LHCN-M2 (cell line): ENCODE measurements around the gene PDS5B. TPM values are rescaled to one million over a fixed set of nuclear protein-coding genes. Genes with fewer than 3 reads are reported as not detected.
A peak's percentile ranks its signal among the peaks of the same experiment; 100 is the strongest.
"Not testable (repeated sequence)": the region's sequence is repeated elsewhere in the genome, so short reads cannot be mapped to it uniquely, and the experiment has no call there.

Experiments used
- DNase-seq: peaks from one replicate; pipeline ENCODE4 v3.0.0-alpha.2; 2012; ENCODE audit warnings: low read depth
- total RNA-seq: library from RNA; depleted of rRNA; stranded (reverse); fragments of >200 nt; gene quantifications from 2 replicates; pipeline ENCODE4 v1.2.3, GENCODE V29; 2014

PDS5B gene
- total RNA-seq, 1 experiment from 2014 or later = 19.9 TPM

DNA sequence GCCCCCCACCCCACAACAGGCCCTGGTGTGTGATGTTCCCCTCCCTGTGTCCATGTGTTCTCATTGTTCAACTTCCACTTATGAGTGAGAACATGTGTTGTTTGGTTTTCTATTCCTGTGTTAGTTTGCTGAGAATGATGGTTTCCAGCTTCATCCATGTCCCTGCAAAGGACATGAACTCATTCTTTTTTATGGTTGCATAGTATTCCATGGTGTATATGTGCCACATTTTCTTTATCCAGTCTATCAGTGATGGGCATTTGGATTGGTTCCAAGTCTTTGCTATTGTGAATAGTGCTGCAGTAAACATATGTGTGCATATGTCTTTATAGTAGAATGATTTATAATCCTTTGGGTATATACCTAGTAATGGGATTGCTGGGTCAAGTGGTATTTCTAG is 142.8 kb downstream of the PDS5B start:
- DNase-seq = not testable (repeated sequence)

GRCh38 chr13:32731074-32731473 is 144.8 kb downstream of the PDS5B start:
- no peak for DNase-seq

GRCh38 chr13:32731576-32731975 is 145.3 kb downstream of the PDS5B start:
- DNase-seq = peak; percentile 42

GRCh38 chr13:32733690-32734089 is 147.4 kb downstream of the PDS5B start:
- no peak for DNase-seq

DNA sequence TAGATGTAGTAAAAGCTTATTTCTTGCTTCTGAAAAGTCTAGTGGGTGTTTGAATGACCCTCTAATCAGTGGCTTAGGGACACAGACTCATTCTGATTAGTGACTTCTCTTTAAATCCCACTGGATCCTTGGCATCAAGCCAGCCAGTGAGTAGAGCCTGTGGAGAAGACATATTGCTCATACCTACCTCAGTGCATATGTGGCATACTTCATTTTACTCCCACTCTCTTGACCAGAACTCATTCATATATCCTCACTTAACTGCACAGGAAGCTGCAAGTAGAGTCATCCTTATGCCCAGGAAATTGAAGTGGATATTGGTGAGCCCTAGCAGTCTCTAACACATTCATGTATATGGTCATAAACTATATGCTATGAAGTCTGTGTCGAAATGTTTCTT is 148.3 kb downstream of the PDS5B start:
- DNase-seq = peak; percentile 68

GRCh38 chr13:32735859-32736258 is 149.6 kb downstream of the PDS5B start:
- DNase-seq = no peak

- no peak for DNase-seq
Observed at GRCh38 chr13:32736648-32737047, 150.4 kb downstream of the PDS5B start.

DNA sequence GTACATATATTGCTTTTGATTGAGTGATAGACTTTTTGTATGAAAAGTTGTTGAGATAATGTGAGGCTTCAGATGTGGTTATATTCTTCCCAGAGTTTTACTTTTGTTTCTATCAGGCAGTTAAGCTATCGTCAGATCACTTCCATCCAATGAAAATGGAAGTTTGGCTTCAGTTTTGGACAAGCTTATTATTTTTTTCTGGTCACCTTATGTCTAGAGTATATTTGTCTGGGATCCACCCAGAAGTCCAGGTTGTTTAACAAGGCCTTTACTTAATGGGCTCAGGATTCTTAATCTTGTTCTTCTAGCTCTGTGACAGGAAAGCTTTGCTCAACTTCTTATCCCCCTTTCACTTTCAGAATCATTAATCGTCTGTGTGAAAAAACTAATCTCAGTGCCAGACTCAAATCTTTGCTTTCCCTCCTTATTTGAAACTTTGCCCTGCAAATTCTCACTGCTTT is 150.9 kb downstream of the PDS5B start:
- DNase-seq = peak; percentile 20

DNA sequence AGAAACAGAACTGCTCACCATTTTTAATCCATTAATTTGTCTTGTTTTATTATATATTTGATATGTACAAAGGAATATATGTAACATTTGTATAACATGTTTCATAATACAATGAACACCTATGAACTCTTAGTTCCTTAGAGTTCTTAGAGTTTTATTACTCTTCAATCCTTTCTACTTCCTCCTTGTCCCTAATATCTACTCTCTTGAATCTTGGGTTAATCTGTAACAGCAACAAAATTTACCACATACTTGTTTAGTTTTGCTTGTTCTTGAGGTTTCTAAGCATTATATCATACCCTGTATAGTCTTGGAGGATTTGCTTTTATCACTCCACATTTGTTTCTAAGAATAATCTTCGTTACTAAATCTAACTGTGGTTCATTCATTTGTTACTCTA is 151.4 kb downstream of the PDS5B start:
- no peak for DNase-seq

GRCh38 chr13:32745509-32745908 is 159.3 kb downstream of the PDS5B start:
- no peak for DNase-seq

DNA sequence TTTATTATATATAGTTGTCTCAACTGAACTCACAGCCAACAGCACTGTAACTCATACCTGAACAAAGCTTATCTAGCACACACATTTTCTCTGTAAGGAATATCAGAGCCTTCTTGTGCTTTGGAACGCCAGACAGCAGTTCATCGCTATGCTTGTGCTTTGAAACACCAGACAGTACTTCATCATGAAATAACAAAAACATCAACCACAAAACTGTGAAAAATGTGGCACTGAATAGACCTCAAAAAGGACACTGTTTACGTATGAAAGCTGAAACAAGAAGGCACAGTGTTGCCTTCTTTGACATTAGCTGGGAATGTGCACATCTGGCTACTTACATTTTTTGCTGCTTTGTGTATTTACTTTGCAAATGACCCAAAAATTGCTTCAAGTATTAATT is 160.2 kb downstream of the PDS5B start:
- peak; percentile 57 for DNase-seq

- no peak for DNase-seq
Observed at GRCh38 chr13:32748305-32748704, 162.1 kb downstream of the PDS5B start.

- no peak for DNase-seq
Observed at GRCh38 chr13:32751340-32751739, 165.1 kb downstream of the PDS5B start.

DNA sequence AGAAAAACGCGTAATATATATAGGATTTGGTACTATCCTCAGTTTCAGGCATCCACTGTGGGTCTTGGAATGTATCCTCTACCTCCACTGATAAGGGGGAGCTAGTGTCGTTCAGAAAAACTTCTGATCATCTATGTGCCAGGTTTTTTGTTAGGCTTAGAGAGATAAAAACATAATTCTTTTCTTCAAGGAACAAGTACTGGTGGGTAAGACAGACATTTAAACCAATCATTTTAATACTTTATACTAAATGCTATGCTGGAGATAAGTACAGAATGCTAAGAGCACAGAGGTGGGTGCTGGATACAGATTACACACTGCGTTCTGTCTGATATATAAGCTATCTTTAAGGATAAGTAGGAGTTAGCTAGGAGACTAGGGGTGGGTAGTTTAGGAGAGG is 166.1 kb downstream of the PDS5B start:
- DNase-seq = no peak

DNA sequence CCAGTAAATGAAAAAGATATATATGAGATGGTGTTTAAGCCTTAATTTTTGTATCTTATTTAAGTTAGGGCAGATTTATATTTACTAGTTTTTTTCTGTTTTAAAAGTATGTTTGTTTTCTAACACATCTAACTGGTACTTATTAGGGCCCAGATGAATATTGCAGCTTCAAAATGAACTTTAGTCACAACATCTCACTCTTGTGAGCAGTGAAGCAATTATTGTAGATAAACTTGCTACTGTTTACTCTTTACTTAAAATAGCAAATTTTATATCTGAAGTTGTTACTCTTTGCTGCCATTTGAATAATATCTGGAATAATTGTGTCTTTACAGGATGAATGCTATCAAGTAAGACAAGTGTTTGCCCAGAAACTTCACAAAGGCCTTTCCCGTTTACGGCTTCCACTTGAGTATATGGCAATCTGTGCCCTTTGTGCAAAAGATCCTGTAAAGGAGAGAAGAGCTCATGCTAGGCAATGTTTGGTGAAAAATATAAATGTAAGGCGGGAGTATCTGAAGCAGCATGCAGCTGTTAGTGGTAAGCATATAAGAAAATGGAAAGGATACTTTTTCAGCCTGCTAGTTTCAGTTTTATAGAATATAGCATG is 166.8 kb downstream of the PDS5B start:
- no peak for DNase-seq

- no peak for DNase-seq
Observed at GRCh38 chr13:32754179-32754578, 167.9 kb downstream of the PDS5B start.

DNA sequence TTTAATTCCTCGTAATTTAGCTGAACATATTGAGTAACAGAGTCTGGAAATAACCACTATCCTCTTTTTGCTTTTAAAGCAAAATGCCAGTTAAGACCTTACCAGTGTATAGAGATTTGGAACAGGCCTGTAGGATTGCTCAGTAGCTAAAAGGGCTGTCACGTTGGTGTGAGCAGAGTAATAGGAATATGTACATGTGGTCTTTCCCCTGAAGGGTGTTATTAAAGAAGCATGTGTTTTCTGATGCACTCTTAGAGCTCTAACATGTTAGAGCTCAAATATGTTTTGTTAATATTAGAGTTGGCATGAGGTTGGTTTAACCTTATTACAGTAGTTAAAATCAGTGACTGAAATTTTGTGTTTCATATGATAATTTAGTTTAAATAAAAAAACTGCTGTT is 172.9 kb downstream of the PDS5B start:
- no peak for DNase-seq

- DNase-seq = no peak
Observed at GRCh38 chr13:32761472-32761871, 175.2 kb downstream of the PDS5B start.

DNA sequence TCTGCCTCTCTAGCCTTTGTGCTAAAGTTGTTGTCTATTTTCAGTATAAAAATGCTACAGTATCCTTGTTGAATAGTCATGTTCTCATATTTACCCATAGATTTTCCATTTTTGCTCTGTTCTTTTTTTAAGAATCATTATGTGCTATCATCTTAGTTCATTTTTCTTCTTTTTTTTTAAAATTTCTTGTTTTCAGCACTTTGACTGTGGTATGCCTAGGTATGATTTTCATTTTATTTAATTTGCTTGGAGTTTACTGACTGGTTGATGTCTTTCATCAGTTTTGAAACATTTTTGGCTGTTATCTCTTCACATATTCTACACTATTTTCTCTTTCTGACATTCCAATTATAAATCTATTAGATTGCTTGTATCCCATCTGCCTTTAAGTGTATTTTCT is 192.9 kb downstream of the PDS5B start:
- no peak for DNase-seq

DNA sequence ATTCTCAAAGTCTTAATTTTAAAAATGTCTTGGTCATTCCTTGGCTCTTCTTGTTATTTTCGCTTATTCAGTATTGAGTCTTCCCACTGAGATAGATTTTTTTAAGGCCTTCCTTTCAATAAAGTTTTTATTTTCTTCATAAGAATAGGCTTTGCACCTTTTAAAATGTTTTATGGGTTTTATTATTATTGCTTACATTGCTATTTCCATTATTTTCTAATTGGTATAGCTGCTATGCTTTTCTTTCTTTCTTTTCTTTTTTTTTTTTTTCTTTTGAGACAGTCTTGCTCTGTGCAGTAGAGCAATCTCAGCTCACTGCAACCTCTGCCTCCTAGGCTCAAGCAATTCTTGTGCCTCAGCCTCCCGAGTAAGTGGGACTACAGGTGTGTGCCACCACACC is 195.7 kb downstream of the PDS5B start:
- no peak for DNase-seq

DNA sequence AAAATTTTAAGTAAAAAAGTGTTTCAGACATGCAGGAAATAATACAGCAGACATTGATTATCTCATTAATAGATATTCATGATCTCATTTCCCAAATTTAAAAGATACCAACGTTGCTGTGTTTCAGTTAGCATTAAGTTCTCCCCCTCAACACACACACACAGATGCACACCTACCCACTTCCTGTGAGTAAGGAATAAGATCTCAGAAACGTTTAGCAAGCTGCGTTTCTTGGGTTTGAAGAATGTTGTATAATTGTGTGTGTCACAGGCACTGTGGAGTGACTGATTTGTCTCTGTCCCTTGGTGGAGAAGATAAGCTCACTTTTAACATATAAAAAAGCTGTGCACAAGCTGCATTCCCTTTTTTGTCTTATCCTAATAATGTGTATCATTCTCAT is 196.8 kb downstream of the PDS5B start:
- peak; percentile 55 for DNase-seq

DNA sequence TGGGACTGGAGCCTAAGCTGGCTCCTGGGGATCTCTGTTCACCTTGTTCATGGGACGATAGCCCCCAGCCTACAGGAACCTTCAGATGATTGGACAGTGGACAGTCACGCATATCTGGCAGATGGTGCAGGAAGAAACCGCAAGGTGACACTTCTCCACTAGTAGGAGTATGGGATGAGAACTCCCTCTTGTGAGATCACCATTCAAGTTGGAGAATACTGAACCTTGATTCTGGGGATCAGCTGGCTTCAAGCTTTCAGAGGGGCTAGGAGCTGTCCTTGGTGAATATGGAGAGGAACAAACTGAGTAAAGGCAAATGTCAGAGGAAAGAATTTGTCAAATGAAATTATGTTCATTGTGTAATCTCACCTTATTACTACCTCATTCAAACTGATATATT is 204.5 kb downstream of the PDS5B start:
- DNase-seq = peak; percentile 20

GRCh38 chr13:32791545-32792172 is 205.4 kb downstream of the PDS5B start:
- DNase-seq = no peak

- DNase-seq = no peak
Observed at GRCh38 chr13:32796754-32797153, 210.5 kb downstream of the PDS5B start.
